IPS DF 4.7 (cell line): ENCODE data around the gene ARHGAP8.
"Not testable (repeated sequence)": the region's sequence is repeated elsewhere in the genome, so short reads cannot be mapped to it uniquely, and the experiment has no call there.

Experiments
- DNase-seq: peaks from one replicate; pipeline ENCODE4 v3.0.0-alpha.2; 2013; ENCODE audit warnings: low spot score; ENCODE audit errors: extremely low read depth

Gene ARHGAP8

DNA sequence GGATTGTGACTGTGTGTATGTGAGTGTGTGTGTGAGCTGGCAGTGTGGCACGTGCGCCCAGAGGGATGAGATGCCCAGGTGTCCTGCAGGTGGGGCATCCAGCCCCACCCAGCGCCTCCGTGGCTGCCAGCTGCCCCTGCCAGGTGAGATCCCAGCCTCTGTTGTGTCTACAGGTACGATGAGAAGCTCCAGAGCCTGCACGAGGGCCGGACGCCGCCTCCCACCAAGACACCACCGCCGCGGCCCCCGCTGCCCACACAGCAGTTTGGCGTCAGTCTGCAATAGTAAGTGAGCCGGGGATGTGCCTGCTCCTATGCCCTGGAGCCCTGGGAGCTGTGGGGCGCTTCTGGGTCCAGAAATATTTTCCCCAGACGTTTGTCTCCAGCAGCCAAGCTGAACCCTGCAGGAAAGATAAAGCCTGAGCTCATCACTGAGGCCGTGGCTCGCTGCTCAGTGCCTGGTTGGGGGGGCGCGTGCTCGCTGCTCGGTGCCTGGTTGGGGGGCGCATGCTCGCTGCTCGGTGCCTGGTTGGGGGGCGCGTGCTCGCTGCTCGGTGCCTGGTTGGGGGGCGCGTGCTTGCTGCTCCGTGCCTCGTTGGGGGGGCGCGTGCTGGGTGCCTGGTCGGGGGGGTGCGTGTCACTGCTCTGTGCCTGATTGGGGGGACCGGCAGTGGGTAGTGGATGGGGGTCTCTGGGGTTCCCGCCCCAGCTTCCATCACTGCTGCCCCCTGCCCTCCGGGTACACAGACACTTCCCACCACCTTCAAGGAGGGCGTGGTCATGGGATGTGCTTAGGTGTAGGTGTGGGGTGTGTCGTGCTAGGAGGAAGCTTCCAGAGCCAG, 73.2 kb downstream of the ARHGAP8 start:
- no peak for DNase-seq

DNA sequence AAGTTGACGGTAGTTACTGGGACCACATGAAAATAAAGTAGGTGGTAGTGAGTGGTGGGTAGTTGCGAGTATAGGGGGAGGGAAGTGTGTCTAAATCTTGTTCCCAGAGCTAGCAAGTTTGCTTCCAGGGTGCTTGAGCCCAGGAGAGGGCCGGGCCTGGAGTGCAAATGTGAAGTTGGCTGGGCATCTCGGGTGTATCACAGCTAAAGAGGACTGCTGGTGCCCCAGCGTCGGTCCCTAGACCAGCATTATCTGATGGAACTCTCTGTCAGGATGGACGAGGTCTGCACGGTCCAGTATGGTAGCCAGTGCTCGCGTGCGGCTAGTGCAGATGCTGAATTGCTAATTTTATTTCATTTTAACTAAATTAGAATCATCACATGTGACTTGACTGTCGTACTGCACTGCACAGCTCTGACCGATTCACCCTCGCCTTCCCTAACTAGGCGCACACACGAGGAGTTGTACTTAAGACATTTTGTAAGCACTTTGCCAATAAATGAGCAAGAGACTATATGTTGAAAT, 75.4 kb downstream of the ARHGAP8 start:
- DNase-seq, result no peak

DNA sequence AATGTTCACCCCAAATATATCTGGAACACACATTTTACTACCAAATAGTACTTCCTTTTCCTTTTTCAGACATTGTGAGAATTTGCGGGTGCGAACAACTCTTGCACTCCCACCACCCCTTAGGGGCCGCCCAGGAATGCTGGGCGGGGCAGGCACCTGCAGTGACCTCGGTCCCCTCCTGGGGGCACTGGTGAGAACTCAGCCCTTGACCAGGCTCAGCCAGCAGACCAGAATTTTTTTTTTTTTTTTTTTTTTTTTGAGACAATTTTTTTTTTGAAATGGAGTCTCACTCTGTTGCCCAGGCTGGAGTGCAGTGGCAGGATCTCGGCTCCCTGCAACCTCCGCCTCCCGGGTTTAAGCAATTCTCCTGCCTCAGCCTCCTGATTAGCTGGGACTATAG, 75.8 kb downstream of the ARHGAP8 start:
- no peak for DNase-seq

DNA sequence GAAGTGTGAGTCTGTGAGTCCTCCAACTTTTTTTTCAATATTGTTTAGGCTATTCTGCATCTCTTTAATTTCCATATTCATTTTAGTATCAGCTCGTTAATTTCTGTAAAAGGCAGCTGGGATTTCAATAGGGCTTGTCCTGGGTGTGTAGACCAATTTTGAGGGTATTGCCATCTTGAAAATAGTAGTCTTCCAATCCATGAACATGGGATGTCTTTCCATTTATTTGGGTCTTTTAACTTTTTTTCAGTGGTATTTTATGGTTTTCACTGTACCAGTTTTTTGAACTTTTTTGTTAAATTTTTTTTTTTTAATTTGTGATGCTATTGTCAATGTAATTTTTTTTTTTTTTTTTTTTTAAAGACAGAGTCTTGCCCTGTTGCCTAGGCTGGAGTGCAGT, 79.5 kb downstream of the ARHGAP8 start:
- DNase-seq, result no peak

DNA sequence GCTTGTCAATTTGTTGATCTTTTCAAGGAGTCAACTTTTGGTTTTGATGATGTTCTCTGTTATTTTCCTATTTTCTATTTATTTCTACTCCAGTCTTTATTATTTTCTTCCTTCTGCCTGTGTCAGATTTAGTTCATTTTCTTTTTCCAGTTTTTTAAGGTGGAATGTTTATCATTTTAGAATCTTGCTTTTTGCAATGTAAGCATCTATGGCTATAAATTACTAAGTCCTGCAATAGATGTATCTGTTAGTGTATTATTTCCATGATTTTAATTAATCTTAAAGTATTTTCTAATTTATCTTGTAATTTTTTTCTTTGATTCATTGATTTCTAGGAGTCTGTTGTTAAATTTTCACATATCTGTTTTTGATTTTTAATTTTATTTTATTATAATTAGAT, 81.7 kb downstream of the ARHGAP8 start:
- no peak for DNase-seq

DNA sequence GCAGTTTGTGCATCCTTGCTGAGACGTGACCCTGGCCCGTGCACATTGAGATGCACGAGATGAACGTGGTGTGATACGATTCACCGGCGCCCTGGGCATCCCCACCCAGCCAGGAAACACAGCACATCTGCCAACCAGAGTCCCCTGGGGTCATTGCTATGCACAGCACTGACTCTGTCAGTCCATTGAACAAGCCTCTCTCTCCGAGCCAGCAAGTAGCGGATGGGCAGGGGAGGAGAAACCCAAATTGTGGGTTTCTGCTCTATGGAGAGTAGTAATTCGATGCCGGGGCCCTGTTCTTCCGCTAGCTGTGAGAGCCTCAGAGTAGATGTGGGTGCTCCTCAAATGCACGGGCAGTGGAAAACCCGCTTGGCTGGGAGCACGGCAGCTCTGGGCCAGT, 85.1 kb downstream of the ARHGAP8 start:
- DNase-seq, result no peak

DNA sequence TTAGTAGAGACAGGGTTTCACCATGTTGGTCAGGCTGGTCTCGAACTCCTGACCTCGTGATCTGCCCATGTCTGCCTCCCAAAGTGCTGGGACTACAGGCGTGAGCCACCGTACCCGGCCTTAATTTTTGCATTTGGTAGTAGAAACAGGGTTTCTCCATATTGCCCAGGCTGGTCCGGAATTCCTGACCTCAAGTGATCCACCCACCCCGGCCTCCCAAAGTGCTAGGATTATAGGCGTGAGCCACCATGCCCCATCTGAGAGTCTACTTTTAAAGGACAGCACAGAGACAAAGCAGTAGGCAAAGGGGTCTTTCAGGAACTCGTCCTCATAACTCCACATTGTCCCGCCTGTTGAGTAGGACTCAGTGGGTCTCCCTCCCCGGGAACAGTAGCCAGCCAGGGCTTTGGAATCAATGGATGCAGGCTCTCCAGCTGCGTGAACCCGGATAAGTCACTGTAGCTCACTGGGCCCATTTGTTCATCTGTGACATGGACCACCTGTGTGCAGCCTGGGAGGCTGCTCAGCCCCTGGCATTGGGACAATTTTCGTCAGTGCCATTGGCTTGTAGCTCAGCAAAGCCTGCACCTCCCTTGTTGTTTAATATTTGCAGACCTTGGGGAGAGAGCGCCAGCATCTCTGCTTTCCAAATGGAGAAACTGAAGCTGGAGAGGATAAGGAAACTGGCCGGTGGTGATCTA, 86.1 kb downstream of the ARHGAP8 start:
- no peak for DNase-seq

DNA sequence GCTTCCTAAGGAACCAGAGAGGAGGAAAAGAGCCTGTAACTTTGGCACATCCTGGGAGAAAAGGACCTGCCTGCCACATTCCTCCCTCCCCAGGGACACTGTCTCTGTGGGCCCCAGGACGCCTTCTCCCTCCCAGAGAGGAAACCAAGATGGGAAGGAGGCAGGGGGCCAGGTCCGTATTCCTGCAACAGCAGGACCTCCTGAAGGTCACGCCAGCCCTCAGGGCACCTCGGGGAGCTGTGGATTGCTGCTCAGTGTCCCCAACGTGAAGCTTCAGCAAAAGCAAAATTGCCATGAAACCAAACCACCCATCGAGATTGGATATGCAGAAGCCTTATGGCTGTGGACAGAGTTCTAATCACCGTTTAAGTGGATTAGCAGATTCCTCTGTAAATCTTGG, 86.7 kb downstream of the ARHGAP8 start:
- no peak for DNase-seq

DNA sequence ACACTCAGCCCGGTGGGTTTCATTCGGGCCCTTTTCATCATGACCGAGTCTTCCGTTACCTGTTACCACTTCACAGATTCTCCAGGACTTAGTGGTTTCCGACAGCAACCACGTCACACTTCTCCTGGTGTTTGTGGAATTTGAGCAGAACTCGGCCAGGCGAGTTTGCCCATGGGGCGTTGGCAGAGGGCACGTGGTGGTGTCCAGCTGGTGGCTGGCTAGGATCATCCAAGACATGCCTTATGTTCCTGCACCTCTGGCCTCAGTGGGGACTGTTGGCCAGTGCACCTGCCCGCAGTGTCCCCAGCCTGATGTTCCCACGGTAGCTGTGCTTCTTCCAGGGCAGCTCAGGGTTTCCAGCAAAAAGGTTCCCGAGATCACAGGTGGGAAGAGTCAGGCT, 87.3 kb downstream of the ARHGAP8 start:
- DNase-seq, result no peak

DNA sequence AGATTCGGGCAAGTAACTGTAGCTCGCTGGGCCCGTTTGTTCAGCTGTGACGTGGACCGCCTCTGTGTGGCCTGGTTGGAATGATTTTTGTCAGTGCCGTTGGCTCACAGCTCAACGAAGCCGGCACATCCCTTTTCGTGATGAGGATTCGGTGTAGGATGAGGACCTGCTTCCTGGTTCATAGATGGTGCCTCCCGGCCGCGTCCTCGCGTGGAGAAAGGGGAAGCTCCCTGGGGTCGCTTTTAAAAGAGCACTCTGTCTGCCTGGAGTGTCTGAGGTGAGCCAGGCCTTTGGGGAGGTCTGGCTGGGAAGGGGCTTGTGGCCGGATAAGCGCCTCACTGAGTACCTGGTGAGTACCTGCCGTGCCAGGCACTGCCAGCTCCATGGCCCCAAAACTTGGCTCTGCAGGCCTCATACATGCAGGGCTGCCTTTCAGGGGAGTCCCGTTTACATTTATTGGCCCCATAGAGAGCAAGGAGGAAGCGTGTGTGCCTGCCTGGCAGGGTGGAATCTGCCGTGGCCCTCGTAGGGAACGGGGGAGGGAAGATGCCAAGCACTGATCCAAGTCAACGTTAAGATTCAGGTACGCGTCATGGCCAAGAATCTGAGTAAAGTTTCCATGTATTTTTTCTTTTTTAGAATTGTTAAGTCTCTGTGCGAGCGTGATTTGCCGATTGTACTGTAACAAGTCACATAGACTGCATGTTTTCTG, 88.4 kb downstream of the ARHGAP8 start:
- no peak for DNase-seq

DNA sequence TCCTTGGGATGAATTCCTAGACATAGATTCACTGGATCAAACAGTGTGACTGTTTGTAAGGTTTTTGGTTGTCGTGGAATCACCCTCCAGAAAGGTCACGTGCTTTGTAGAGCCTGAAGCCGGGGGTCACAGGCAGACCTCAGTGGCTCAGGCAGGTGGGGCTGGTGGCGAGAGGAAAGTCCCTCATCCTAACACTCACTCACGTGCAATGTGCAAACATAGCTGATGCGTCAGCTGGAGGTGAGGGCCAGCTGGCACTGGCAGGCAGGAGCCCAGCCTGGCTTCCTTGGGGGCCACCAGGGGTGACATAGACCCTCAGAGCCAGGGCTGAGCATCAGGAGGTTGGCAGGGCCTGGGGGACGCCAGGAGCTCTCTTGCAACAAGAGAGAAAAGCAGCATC, 90.0 kb downstream of the ARHGAP8 start:
- no peak for DNase-seq

DNA sequence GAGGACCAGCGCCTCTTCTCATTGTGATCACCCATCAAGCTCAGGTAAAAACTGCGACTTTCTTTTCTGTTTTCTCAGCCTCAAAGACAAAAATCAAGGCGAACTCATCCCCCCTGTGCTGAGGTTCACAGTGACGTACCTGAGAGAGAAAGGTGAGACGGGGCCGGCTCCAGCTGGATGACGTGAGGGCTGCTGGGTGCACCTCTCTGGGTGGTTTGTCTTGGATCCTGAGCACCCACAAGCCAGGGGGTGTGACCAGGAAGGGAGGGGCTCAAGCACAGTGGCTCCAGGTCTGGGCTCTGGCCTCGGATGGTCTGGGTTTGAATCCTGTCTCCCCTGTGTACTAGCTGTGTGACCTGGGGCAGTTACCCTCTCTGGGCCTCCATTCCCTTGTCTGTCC, 92.8 kb downstream of the ARHGAP8 start:
- DNase-seq, result no peak

DNA sequence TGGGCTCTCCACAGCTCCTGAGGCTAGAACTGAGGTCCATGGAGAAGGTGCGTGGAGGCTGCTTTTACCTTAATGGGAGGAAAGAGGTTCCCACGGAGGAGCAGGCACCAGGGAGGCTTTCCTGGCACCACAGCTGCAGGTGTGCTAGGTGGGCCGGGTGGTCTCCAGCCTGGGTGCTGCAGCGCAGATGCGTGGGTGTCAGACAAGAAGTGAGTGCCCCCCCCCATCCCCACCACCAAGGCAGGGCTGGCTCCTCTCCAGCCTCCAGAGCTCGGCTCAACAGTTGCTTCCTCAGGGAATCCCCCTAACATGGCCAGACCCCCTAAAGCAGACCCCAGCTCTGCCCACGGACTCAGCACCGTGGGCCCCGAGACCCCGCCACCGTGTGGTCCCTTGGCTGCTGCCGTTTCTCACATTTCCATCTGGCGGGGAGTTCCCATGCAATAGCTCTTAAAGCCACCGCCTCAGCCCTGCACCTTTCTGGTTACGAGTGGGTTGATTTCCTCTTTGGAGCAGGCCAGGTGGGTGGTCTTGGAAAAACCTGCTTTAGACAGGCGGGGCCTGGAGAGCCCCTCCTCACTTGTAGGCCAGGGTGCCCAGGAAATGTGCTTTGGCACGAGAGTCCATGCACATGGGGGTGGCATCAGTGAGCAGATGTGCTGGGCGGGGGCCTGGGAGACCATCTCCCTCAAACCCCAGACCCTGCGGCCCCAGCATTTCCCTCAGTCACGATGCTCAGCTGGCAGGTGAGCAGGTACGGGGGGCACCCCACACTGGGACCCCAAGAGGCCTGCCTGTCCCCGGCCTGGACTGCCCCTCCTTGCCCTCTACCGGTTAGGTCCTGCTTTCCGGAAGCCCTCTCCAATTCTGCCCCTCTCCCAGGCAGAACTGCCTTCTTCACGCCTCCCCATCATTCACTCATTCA, 93.7 kb downstream of the ARHGAP8 start:
- no peak for DNase-seq

DNA sequence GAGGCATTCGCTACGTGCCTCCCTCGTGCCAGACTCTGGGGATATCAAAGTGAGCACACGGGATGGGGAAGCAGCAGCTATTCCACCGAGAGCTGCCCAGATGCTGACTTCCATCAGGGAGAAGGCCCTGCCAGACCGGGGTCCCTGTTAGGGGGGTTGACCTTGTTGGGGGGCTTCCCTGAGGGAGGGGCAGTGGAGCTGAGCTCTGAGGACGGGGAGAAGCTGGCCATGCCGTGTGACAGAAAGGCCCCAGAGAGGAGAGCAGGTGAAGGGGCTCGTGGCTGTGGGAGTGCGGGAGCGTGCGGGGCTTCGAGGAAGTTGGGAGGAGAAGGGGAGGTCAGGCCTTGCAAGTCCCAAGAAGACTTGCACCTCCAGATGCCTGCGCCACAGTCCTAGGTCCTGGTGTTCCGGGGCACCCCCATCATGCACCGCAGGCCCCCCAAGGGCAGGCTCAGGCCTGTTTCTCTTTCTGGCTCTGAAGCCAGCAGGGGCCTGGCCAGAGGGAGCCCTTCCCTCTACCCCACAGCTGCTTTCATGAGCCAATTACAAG, 94.4 kb downstream of the ARHGAP8 start:
- no peak for DNase-seq

DNA sequence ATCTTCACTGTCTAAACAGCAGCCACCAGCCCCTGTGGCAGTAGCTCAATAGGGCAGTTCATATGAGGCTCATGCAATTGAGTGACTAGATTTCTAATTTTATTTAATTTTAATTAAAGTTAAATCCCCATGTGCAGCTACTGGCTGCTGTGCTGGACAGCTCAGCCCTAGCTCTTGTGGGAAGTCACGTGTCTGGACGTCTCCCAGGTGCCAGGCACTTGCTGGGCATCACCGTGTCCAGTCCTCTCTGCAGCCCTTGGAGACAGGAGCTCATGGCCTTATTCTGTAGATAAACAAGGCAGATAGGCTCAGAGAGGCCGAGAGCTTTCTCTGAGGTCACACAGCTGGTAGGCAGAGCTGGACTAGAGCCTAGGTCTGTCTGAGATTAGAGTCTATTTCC, 95.0 kb downstream of the ARHGAP8 start:
- no peak for DNase-seq

DNA sequence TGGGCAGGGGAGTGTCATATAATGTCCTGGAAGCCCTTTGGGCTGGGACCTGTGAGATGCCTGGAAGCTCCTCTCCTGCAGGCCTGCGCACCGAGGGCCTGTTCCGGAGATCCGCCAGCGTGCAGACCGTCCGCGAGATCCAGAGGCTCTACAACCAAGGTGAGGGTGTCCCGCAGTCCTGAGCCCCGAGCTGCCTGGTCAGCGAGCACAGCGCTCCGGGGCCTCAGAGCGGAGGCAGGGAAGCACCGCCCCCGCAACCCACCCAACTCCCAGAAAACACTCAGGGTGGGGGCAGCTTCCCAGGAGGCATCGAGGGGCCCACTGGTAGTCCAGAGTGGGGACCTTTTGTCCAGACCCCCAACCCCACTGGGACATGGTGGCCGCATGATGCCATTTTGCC, 95.5 kb downstream of the ARHGAP8 start:
- no peak for DNase-seq

DNA sequence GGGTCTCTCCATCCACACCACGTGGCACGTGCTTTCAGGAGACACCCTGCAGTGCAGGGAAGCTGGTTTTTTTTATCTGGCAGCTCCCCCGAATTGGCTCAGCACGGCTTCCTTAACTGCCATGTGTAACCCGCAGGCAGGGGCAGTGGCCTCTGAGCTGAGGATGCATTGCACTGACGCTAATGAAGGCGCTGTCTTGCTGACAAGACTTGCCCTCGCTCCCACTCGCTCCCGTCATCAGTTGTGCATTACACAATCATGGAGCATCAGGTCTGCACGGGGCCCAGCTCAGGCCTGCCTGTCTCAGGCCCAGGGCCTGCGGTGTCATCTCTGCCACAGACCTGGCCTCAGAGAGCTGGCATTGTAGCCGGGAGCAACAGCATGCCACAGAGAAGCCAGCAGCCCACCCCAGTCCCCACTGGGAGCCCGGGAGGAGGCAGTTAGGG, 95.9 kb downstream of the ARHGAP8 start:
- no peak for DNase-seq

DNA sequence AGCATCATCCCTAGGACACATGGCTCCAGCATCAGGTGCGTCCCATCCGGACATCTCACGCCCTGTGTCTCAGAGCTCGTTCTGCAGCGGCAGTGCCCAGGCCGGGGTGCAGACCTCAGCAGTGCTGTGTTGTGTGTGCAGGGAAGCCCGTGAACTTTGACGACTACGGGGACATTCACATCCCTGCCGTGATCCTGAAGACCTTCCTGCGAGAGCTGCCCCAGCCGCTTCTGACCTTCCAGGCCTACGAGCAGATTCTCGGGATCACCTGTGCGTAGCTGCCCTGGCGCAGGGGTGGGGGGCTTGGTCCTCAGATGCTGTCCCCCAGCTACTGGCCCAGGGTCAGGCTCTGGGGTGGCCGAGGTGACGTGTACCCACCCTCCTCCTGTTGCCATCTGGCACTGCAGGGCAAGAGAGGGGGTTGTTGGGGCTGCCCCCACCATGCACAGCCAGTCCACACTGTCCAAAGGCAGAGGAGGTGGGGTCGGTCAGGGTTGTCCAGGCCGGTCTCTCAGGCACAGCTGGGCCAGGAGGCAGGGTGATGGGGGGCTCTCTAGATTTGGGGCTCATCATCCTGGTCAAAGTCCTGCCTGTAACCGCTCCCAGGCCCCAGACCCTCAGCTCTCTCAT, 96.5 kb downstream of the ARHGAP8 start:
- DNase-seq, result no peak

DNA sequence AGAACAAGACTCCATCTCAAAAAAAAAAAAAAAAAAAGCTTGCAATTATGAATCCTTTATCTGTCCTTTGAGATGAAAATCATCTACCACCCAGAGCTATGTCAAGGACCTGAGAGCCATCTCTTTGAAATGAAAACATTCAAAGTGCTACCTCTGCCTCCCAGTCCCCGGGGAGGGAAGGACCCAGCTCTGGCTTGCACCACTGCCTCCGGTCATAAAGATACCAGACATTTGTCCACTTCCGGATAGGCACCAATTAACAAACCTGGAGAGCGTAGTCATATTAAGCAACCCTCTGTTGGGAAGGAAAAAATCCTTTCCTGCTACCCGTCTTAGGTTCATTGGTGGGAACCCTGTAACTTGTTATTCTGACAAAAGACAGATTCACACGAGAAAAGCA, 98.6 kb downstream of the ARHGAP8 start:
- no peak for DNase-seq

DNA sequence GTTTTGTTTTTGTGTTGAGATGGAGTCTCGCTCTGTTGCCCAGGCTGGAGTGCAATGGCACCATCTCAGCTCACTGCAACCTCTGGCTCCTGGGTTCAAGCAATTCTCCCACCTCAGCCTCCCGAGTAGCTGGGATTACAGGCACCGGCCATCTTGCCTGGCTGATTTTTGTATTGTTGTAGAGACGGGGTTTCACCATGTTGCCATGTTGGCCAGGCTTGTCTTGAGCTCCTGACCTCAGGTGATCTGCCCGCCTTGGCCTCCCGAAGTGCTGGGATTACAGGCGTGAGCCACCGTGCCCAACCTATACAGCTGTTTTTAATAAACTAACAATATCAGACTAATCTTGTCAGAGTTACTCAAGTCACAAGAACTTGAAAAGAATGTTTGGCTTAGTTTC, 102.3 kb downstream of the ARHGAP8 start:
- DNase-seq, result not testable (repeated sequence)
